ENCODE results near the gene ALX4.

ALX4 gene

DNA sequence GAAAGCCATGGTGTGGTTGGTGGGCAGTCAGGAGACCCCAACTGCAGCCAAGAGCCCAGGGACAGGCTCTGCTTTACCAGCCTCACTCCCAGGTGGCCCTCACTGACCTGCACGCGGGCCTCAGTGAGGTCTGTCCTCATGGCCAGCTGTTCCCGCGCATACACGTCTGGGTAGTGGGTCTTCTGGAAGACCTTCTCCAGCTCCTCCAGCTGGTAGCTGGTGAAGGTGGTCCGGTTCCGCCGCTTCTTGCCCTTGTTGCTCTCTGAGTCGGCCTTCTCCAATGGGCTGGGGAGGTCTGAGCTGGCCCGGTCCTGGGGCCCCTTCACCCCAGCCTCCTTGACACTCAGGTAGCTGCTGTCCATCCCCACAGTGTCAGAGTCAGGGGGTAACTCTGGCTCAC lies 34.7 kb downstream of the ALX4 start (continued):
- TF ChIP-seq PRDM10 (tag by site-specific recombination; IDR thresholded peaks at IDR 0.05): no peak
- TF ChIP-seq ZNF157 (tag by site-specific recombination; IDR thresholded peaks at IDR 0.05): no peak
- TF ChIP-seq ZFP3 (tag by site-specific recombination; IDR thresholded peaks at IDR 0.05; ENCODE audit: low read depth): no peak

GRCh38 chr11:44274404-44274803 lies 35.5 kb downstream of the ALX4 start:
- peaks cover 0 to 35% of the 10 kb centered on the region in 2 experiments; a peak in 1 of 3 replicates for H3K36me3 ChIP-seq (ENCODE audit: control insufficient read depth in 2 of 2, insufficient read depth in 1 of 2, low read length in 2 of 2)

GRCh38 chr11:44271286-44271685 lies 38.7 kb downstream of the ALX4 start:
- POLR2A ChIA-PET: no interaction called here
- Histone ChIP-seq H3K36me3 (ENCODE audit: control insufficient read depth in 2 of 2, insufficient read depth in 1 of 2, low read length in 2 of 2) (peaks cover 0 to 43% of the 10 kb centered on the region in 2 experiments; a peak in 1 of 3 replicates), H3K27ac (ENCODE audit: extremely low read depth, low read depth, low read length) (no peak overlapping the region), H3K4me3 (ENCODE audit: low read depth, low read length) (no peak overlapping the region), H3K4me1 (ENCODE audit: control insufficient read depth, insufficient read depth, low read length) (no peaks in the 10 kb centered on the region), H3K9me3 (ENCODE audit: control insufficient read depth, insufficient read depth, low read depth, low read length) (no peaks in the 10 kb centered on the region)
- TF ChIP-seq OSR2 (tag by site-specific recombination; IDR thresholded peaks at IDR 0.05) (no peak), KLF9 (tag by site-specific recombination; IDR thresholded peaks at IDR 0.05; ENCODE audit: low read depth) (no peak), ELK4 (IDR thresholded peaks at IDR 0.05; ENCODE audit: borderline replicate concordance, low read depth, low read length) (no peak), ZBTB48 (tag by site-specific recombination; IDR thresholded peaks at IDR 0.05) (no peak)
- CTCF ChIA-PET: interaction anchor here (0.6 to 1.1 kb wide), 2 partner anchors 16 to 178 kb away, joined by 3 read pairs; no protein-coding TSS in a partner anchor

More at GRCh38 chr11:44274404-44274803, 35.5 kb downstream of the ALX4 start:
- no peaks in the 10 kb centered on the region for H3K4me1 ChIP-seq (ENCODE audit: control insufficient read depth, insufficient read depth, low read length)
- no peak overlapping the region for H3K27ac ChIP-seq (ENCODE audit: extremely low read depth, low read depth, low read length)
- no peaks in the 10 kb centered on the region for H3K9me3 ChIP-seq (ENCODE audit: control insufficient read depth, insufficient read depth, low read depth, low read length)
- TF ChIP-seq MEIS1 (CRISPR knock-in tag; IDR thresholded peaks at IDR 0.05; ENCODE audit: borderline replicate concordance) (no peak), ZNF239 (tag by site-specific recombination; IDR thresholded peaks at IDR 0.05) (no peak), ZNF335 (tag by site-specific recombination; conservative IDR thresholded peaks at IDR 0.05) (no peak), ZNF558 (tag by site-specific recombination; IDR thresholded peaks at IDR 0.05) (no peak), OSR2 (tag by site-specific recombination; IDR thresholded peaks at IDR 0.05) (no peak), HOXA7 (CRISPR knock-in tag; IDR thresholded peaks at IDR 0.05; ENCODE audit: borderline replicate concordance) (no peak), ZNF10 (tag by site-specific recombination; IDR thresholded peaks at IDR 0.05) (no peak), ZNF16 (tag by site-specific recombination; IDR thresholded peaks at IDR 0.05; ENCODE audit: low read depth) (no peak), ZNF707 (tag by site-specific recombination; IDR thresholded peaks at IDR 0.05) (no peak), ZXDB (tag by site-specific recombination; IDR thresholded peaks at IDR 0.05) (no peak), PRDM1 (tag by site-specific recombination; IDR thresholded peaks at IDR 0.05) (no peak), ZNF26 (tag by site-specific recombination; IDR thresholded peaks at IDR 0.05) (no peak), ZBTB1 (tag by site-specific recombination; IDR thresholded peaks at IDR 0.05) (no peak), ZNF391 (tag by site-specific recombination; IDR thresholded peaks at IDR 0.05; ENCODE audit: borderline replicate concordance, low read depth) (no peak), ZNF138 (tag by site-specific recombination; IDR thresholded peaks at IDR 0.05; ENCODE audit: borderline replicate concordance) (no peak), ZNF248 (tag by site-specific recombination; IDR thresholded peaks at IDR 0.05) (no peak)
- CTCF ChIA-PET: interaction anchor here (0.6 kb wide), 1 partner anchor 19 kb away, joined by 4 read pairs; no protein-coding TSS in a partner anchor
- POLR2A ChIA-PET: no interaction called here
- H3K4me3 ChIP-seq (ENCODE audit: low read depth, low read length): no peak overlapping the region
